Progenitor cell of endocrine pancreas (in vitro differentiated cells): ENCODE measurements around the gene C16orf74. TPM values are rescaled to one million over a fixed set of nuclear protein-coding genes. Genes with fewer than 3 reads are reported as not detected.

Source experiments
- DNase-seq: peaks from one replicate; pipeline ENCODE4 v3.0.0; 2021; ENCODE audit warnings: low spot score; ENCODE audit not compliant: unreplicated experiment
- H3K27ac Mint-ChIP-seq: 2 replicates; pipeline ENCODE4 v1.8.0; 2021; ENCODE audit warnings: mild to moderate bottlenecking, moderate library complexity, mixed read lengths
- H3K27me3 Mint-ChIP-seq: 2 replicates; pipeline ENCODE4 v1.8.0; 2021; ENCODE audit warnings: mixed read lengths
- H3K36me3 Mint-ChIP-seq: 2 replicates; pipeline ENCODE4 v1.8.0; 2022; ENCODE audit warnings: mixed read lengths; ENCODE audit not compliant: insufficient read depth
- H3K4me1 Mint-ChIP-seq: 2 replicates; pipeline ENCODE4 v1.8.0; 2021; ENCODE audit warnings: low read depth, mixed read lengths
- H3K4me3 Mint-ChIP-seq: 2 replicates; pipeline ENCODE4 v1.8.0; 2021; ENCODE audit warnings: low read depth, mild to moderate bottlenecking, moderate library complexity, mixed read lengths
- H3K9me3 Mint-ChIP-seq: 2 replicates; pipeline ENCODE4 v1.8.0; 2021; ENCODE audit warnings: low read depth, mixed read lengths
- CTCF ChIP-seq: fragments of 200-600 bp; sonication (generic); IDR thresholded peaks from one replicate; pipeline ENCODE4 v1.5.0; 2021; ENCODE audit warnings: antibody characterized with exemption, mild to moderate bottlenecking; ENCODE audit not compliant: unreplicated experiment
- total RNA-seq: library from RNA; stranded (reverse); gene quantifications from 2 replicates; pipeline ENCODE4 v1.2.1, GENCODE V29; 2021

C16orf74 gene
- total RNA-seq, 1 donor from 2014 or later, result 0.65 TPM

- DNase-seq, result no peak
- H3K27ac Mint-ChIP-seq, result no peak overlapping the region
- no peaks in the 10 kb centered on the region for H3K9me3 Mint-ChIP-seq
- H3K4me3 Mint-ChIP-seq, result no peak overlapping the region
- TF ChIP-seq CTCF, result no peak
- H3K4me1 Mint-ChIP-seq, result peaks cover 16% of the 10 kb centered on the region
- peaks cover 9% of the 10 kb centered on the region for H3K27me3 Mint-ChIP-seq
- H3K36me3 Mint-ChIP-seq, result peaks cover 2% of the 10 kb centered on the region
Measured at GRCh38 chr16:85710732-85711131, 40.2 kb downstream of the C16orf74 start.

GRCh38 chr16:85709766-85710585 is 40.9 kb downstream of the C16orf74 start:
- DNase-seq, result no peak
- TF ChIP-seq CTCF, result no peak
- no peaks in the 10 kb centered on the region for H3K9me3 Mint-ChIP-seq
- no peak overlapping the region for H3K4me3 Mint-ChIP-seq
- peaks cover 16% of the 10 kb centered on the region for H3K4me1 Mint-ChIP-seq
- H3K27ac Mint-ChIP-seq, result no peak overlapping the region
- H3K27me3 Mint-ChIP-seq, result peaks cover 2% of the 10 kb centered on the region
- peaks cover 2% of the 10 kb centered on the region for H3K36me3 Mint-ChIP-seq

GRCh38 chr16:85708338-85708737 is 42.6 kb downstream of the C16orf74 start:
- no peaks in the 10 kb centered on the region for H3K9me3 Mint-ChIP-seq
- DNase-seq, result no peak
- no peaks in the 10 kb centered on the region for H3K27me3 Mint-ChIP-seq
- H3K27ac Mint-ChIP-seq, result no peak overlapping the region
- no peak for TF ChIP-seq CTCF
- H3K4me3 Mint-ChIP-seq, result no peak overlapping the region
- H3K4me1 Mint-ChIP-seq, result peaks cover 16% of the 10 kb centered on the region
- peaks cover 2% of the 10 kb centered on the region for H3K36me3 Mint-ChIP-seq

GRCh38 chr16:85707528-85708095 is 43.3 kb downstream of the C16orf74 start:
- DNase-seq, result no peak
- H3K36me3 Mint-ChIP-seq, result peaks cover 2% of the 10 kb centered on the region

More at GRCh38 chr16:85707528-85708095, 43.3 kb downstream of the C16orf74 start:
- Mint-ChIP-seq H3K4me1 (peaks cover 11% of the 10 kb centered on the region), H3K9me3 (no peaks in the 10 kb centered on the region), H3K4me3 (no peak overlapping the region), H3K27ac (no peak overlapping the region), H3K27me3 (no peaks in the 10 kb centered on the region)
- no peak for TF ChIP-seq CTCF
